ENCODE measurements around the gene FRMD3. TPM values are rescaled to one million over a fixed set of nuclear protein-coding genes. Genes with fewer than 3 reads are reported as not detected.

The FRMD3 gene
- total RNA-seq, 1 experiment from 2014 or later = 0.55 TPM

- Histone ChIP-seq H3K9ac (ENCODE audit: extremely low read depth, insufficient read length, low read length) (no peak overlapping the region), H3K79me2 (ENCODE audit: insufficient read depth, low read length) (no peaks in the 10 kb centered on the region), H3K18ac (ENCODE audit: insufficient read length, low read depth, low read length) (no peak overlapping the region), H3K27me3 (ENCODE audit: insufficient read depth, low read length) (no peaks in the 10 kb centered on the region), H3K27ac (ENCODE audit: insufficient read length, low read depth, low read length) (no peak overlapping the region), H2AFZ (ENCODE audit: low read length) (no peak overlapping the region), H3K56ac (ENCODE audit: insufficient read length, low read depth, low read length) (no peak overlapping the region), H3K79me1 (ENCODE audit: insufficient read depth, low read depth, low read length, poor library complexity, severe bottlenecking) (no peaks in the 10 kb centered on the region), H3K4ac (ENCODE audit: low read depth, low read length) (no peak overlapping the region), H2BK5ac (ENCODE audit: insufficient read length, low read length) (no peak overlapping the region), H3K23ac (ENCODE audit: insufficient read length, low read depth, low read length) (no peak overlapping the region), H4K5ac (ENCODE audit: insufficient read length, low read depth, low read length) (no peak overlapping the region), H3K4me1 (ENCODE audit: insufficient read depth, low read length) (no peaks in the 10 kb centered on the region), H2BK20ac (ENCODE audit: low read depth, low read length, poor library complexity, severe bottlenecking) (no peak overlapping the region), H2BK120ac (ENCODE audit: low read depth, low read length, poor library complexity, severe bottlenecking) (no peak overlapping the region), H3T11ph (ENCODE audit: low read length) (no peak overlapping the region), H4K20me1 (ENCODE audit: control insufficient read depth, insufficient read depth, insufficient read length) (no peaks in the 10 kb centered on the region), H2BK15ac (ENCODE audit: low read depth, low read length) (no peak overlapping the region), H2AK5ac (ENCODE audit: insufficient read length, low read length) (no peak overlapping the region), H3K23me2 (ENCODE audit: insufficient read length, low read depth, low read length, poor library complexity, severe bottlenecking) (no peaks in the 10 kb centered on the region), H3K4me2 (ENCODE audit: insufficient read depth, insufficient read length, low read length) (no peak overlapping the region), H4K91ac (ENCODE audit: insufficient read length, low read depth, low read length) (no peak overlapping the region), H3K14ac (ENCODE audit: insufficient read depth, low read length) (no peak overlapping the region), H3K9me3 (ENCODE audit: control insufficient read depth, low read depth, low read length) (no peaks in the 10 kb centered on the region), H4K8ac (replicated peaks; ENCODE audit: insufficient read length, low read depth, low read length) (no peak overlapping the region), H2BK12ac (ENCODE audit: insufficient read length, low read depth, low read length) (no peak overlapping the region)
- H3K4me3 Mint-ChIP-seq = no peak overlapping the region
- WGBS (ENCODE audit: extremely low coverage, insufficient read length, low lambda C conversion rate) = no CpG with 5 or more reads among the region's 2 CpGs
- DNase-seq = no peak
- no peak overlapping the region for H3K27ac Mint-ChIP-seq
- peaks cover 2 to 7% (median 2%) of the 10 kb centered on the region in 3 experiments; a peak in 3 of 7 replicates for H3K36me3 Mint-ChIP-seq (ENCODE audit: insufficient read depth in 1 of 3, low read depth in 3 of 3)
- H3K27me3 Mint-ChIP-seq (ENCODE audit: low read depth) = no peaks in the 10 kb centered on the region; the same call in 1 of the 2 replicates
- no peaks in the 10 kb centered on the region; a peak in 2 of 4 replicates for H3K4me1 Mint-ChIP-seq
- TF ChIP-seq, protein P1, sequence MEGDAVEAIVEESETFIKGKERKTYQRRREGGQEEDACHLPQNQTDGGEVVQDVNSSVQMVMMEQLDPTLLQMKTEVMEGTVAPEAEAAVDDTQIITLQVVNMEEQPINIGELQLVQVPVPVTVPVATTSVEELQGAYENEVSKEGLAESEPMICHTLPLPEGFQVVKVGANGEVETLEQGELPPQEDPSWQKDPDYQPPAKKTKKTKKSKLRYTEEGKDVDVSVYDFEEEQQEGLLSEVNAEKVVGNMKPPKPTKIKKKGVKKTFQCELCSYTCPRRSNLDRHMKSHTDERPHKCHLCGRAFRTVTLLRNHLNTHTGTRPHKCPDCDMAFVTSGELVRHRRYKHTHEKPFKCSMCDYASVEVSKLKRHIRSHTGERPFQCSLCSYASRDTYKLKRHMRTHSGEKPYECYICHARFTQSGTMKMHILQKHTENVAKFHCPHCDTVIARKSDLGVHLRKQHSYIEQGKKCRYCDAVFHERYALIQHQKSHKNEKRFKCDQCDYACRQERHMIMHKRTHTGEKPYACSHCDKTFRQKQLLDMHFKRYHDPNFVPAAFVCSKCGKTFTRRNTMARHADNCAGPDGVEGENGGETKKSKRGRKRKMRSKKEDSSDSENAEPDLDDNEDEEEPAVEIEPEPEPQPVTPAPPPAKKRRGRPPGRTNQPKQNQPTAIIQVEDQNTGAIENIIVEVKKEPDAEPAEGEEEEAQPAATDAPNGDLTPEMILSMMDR (conservative IDR thresholded peaks at IDR 0.05) = no peak
- H3K9me3 Mint-ChIP-seq = peaks cover 10 to 15% of the 10 kb centered on the region in 2 experiments
Observed at GRCh38 chr9:83317244-83317643, 221.0 kb downstream of the FRMD3 start.

All from H9 (cell line).